GM18526 (cell line): ENCODE results near the gene ERVFRD-1.

Experiments used
- POLR2A ChIP-seq: IDR thresholded peaks from 3 replicates; pipeline ENCODE4 v1.6.1; 2011; ENCODE audit not compliant: insufficient read length; ENCODE audit errors: extremely low read depth

The ERVFRD-1 gene, protein sequence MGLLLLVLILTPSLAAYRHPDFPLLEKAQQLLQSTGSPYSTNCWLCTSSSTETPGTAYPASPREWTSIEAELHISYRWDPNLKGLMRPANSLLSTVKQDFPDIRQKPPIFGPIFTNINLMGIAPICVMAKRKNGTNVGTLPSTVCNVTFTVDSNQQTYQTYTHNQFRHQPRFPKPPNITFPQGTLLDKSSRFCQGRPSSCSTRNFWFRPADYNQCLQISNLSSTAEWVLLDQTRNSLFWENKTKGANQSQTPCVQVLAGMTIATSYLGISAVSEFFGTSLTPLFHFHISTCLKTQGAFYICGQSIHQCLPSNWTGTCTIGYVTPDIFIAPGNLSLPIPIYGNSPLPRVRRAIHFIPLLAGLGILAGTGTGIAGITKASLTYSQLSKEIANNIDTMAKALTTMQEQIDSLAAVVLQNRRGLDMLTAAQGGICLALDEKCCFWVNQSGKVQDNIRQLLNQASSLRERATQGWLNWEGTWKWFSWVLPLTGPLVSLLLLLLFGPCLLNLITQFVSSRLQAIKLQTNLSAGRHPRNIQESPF

GRCh38 chr6:11110921-11111768 lies at the start of gene ERVFRD-1:
TSS of gene ERVFRD-1 (minus strand) at chr6:11111725. CDS start at chr6:11105310, 6,415 bp downstream.
- no peak for TF ChIP-seq POLR2A

- TF ChIP-seq POLR2A: no peak
Measured at GRCh38 chr6:11160199-11160598, 48.7 kb upstream of the ERVFRD-1 start.

DNA sequence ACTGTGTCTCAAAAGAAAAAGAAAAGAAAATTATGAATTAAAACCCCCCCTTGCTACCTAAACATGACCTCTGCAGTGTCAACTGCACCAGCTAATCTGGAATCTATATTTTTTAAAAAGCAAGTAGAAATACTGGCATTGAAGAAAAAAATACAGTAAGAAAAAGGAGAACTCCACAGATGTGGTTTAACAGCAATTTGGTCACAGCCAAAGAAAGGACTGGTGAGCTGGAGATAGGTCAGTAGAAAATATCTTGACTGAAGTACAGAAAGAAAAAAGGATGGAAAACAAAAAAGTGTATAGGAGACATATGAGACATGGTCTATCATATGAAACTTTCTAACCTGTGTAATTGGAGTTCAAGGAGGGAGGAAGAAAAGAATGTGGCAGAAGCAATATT lies 44.1 kb upstream of the ERVFRD-1 start:
- TF ChIP-seq POLR2A: no peak

DNA sequence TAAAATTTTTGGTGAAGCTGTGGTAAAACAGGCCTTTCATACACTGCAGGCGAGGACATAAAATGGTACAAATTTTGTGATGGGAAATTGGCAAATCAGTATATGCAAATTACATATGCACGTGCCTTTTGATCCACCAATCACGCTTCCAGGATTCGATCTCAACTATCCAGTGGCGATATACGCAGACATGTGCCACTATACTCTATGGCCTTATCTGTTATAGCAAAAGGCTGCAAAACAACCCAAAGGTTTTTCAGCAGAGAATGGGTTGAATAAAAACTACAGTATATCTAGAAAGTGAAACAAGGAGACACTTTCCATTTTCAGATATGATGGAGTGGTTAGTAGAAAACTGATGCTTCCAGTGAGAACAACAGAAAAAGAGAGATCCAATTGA lies 41.9 kb upstream of the ERVFRD-1 start:
- no peak for TF ChIP-seq POLR2A

- TF ChIP-seq POLR2A: no peak
Measured at GRCh38 chr6:11152581-11152980, 41.1 kb upstream of the ERVFRD-1 start.

DNA sequence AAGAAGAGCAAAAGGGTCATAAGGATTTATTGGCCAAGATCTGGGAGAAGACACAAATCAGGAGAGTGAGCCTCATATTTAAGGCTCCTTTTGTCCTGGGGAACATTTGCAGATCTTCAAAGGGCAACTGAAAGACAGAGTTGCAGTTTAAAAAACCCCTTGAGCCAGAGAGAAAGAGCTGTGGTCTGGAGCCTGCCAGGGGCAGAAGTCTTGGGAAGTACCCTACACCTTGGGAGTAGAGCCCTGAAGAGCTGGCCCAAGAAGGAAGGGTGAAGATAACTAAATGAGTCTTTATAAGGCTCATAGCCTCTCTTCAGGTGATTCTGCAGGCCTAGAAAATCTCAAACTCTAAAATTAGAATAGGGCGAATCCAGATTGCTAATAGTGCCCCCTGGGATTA lies 40.0 kb upstream of the ERVFRD-1 start:
- no peak for TF ChIP-seq POLR2A

DNA sequence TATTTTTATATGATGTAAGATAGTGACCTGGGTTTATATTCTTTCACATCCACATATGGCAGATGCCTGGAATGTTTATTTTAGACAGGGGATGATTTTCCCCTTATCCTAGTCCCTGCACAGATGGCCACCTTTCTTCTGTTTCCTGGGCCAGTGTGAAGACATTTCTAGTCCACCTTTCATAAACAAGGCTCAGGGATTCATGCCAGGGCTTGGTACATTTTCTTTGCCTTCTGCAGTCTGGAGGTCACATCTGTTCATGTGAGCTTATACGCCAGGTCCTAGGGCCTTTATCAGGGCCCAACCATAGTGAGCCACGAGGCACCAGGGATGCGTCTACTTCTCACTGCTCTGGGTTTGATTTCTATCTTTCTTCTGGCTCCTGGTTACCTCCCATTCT lies 38.0 kb upstream of the ERVFRD-1 start:
- no peak for TF ChIP-seq POLR2A

DNA sequence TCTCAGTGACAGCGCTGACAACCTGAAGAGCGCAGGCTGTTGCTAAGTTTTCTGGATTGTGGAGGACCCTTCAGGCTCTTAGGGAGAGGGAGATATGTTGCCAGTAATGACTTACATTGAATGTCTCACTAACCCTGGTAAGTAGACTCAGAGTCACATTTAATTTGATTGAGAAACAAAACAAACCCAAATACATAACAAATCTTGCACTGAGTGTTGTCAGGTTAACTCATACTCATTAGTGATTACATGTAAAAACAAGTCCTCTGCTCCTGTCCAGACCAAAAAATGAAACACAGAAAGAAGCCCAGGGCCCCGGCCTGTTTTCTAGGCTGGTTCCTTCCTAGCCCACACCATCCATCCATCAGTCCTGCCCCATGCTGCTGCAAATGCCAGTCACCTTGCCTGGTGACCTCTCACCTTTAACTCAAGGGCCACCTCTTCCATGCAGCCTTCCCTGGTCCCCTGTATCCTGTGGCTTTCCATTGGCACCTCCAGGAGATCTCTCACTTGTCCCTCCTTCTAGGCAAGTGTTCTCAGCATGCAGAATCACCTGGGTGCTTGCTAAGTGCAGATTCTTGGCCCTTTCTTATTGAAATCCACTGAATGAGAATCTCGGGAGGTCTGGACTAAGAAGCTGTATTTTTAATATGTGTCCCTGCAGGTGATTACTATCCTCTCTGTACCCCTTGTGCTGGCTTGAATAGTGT lies 34.7 kb upstream of the ERVFRD-1 start:
- TF ChIP-seq POLR2A: no peak

DNA sequence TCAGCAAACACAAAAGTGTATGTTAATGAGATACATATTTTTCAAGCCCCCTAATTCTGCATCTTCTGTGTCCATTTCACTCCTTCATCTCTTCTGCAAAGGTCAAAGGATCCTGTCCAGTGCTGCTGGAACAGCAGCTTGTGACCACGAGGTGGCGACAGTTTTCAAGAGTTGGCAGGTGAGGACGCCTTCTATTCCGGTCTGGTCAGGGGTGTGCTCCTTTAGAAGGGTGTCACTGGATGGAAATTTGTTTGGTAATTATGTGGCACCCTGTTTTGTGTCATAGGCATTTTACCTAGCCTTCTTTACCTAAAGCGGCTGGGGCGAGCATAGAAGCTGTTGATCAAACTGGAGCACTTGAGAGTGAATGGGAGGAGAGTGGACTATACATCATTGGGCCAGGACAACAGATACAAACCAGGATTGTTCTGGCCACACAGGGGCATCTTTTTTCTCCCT lies 32.9 kb upstream of the ERVFRD-1 start:
- TF ChIP-seq POLR2A: no peak

DNA sequence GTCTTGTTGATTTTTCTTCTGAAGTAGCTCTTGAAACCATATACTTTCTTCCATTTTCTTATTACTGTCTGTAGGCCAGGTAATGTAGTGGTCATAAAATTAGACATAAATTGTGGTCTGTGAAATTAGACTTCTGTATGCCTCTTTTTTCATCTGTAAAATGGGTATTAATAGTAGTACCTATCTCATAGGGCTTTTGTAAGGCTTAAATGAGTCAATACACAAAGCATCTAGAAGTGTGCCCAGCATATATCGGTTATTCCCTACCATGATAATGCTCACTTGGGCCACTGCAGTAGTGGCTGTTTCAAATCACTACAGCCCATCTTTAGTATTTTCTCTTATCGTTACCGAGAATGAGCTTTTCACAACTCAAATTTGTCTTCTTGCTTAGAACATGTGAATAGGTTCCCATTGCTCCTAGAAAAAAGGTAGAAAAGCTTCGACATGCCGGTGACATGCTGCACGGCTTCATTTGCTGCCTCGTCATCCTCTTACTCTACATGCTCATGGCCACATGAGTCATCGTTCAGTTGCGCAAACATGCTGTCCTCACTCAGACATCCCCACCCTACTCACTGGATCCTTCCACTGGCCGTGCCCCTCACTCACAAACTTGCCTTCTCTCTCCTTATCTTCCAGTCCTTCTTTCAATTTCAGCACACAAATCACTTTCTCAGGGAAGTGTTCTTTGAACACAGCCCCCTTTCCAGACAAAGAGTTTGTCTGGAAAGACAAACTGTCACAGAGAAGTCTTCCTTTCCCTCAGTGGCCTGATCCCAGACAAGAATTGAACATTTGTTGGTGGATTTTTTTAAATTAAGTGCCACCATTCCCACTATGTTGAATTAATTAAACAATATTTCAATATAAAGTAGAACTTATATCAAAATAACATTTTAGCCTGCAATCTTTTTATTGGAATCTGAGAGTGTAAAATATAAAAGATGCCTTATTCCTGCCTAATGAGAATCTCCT lies 32.2 kb upstream of the ERVFRD-1 start:
- no peak for TF ChIP-seq POLR2A

GRCh38 chr6:11142296-11143027 lies 30.9 kb upstream of the ERVFRD-1 start:
- TF ChIP-seq POLR2A: no peak

GRCh38 chr6:11141295-11141694 lies 29.8 kb upstream of the ERVFRD-1 start:
- no peak for TF ChIP-seq POLR2A

- TF ChIP-seq POLR2A: no peak
Measured at GRCh38 chr6:11140056-11140455, 28.5 kb upstream of the ERVFRD-1 start.
